Panc1 (cell line): Measurements from ENCODE around the gene TREX2. TPM values are rescaled to one million over a fixed set of nuclear protein-coding genes. Genes with fewer than 3 reads are reported as not detected.

Source experiments
- ATAC-seq: fragments of 200-7000 bp; cut with Tn5 transposase; 2 replicates; pipeline ENCODE4 v1.9.1; 2020; ENCODE audit warnings: mild to moderate bottlenecking, moderate library complexity
- BruUV-seq: library from RNA; stranded (reverse); fragments of 400-500 nt; replicated peaks from 2 replicates; lab custom pipeline; 2021; lab: Mats Ljungman, UMichigan
- CTCF ChIA-PET: fragments of 300-600 bp; sonication (Branson Sonifier 250); formaldehyde crosslinking; loops from one replicate; lab custom pipeline; 2022; ENCODE audit warnings: antibody characterized with exemption; lab: Charles Lee
- POLR2A ChIA-PET: fragments of 300-600 bp; sonication (Branson Sonifier 250); formaldehyde crosslinking; loops from one replicate; lab custom pipeline; 2022; ENCODE audit warnings: antibody characterized with exemption; lab: Charles Lee
- DNase-seq: peaks from one replicate; pipeline ENCODE4 v3.0.0-alpha.2; 2010; ENCODE audit warnings: low read depth, low spot score
- H3K27ac ChIP-seq: 2 replicates; pipeline ENCODE4 v1.5.1; 2011; ENCODE audit warnings: mild to moderate bottlenecking, low read length, inconsistent platforms
- H3K27me3 ChIP-seq: fragments of 200-500 bp; sonication (Bioruptor generic); 2 replicates; pipeline ENCODE4 v1.6.0; 2014; ENCODE audit warnings: low read length, inconsistent platforms; ENCODE audit not compliant: control insufficient read depth, insufficient read depth
- H3K36me3 ChIP-seq: fragments of 200-500 bp; sonication (Bioruptor generic); 2 replicates; pipeline ENCODE4 v1.5.1; 2014; ENCODE audit warnings: inconsistent platforms, mild to moderate bottlenecking, low read length, moderate library complexity; ENCODE audit not compliant: control insufficient read depth, insufficient read depth
- H3K4me1 ChIP-seq: 2 replicates; pipeline ENCODE4 v1.5.1; 2011; ENCODE audit warnings: inconsistent platforms, mild to moderate bottlenecking, low read length, moderate library complexity; ENCODE audit not compliant: control insufficient read depth, insufficient read depth
- H3K4me3 ChIP-seq, 2 experiments: 2 replicates each; pipeline ENCODE4 v1.5.1; 2011 to 2012; ENCODE audit warnings: low read depth in 2 of 2, low read length in 2 of 2, mild to moderate bottlenecking in 2 of 2, inconsistent platforms in 1 of 2, moderate library complexity in 1 of 2
- H3K9me3 ChIP-seq: fragments of 200-500 bp; sonication (Bioruptor generic); 2 replicates; pipeline ENCODE4 v1.5.1; 2014; ENCODE audit warnings: low read depth, mild to moderate bottlenecking, inconsistent platforms, low read length, moderate library complexity; ENCODE audit not compliant: control insufficient read depth, insufficient read depth
- POLR2AphosphoS5 ChIP-seq: IDR thresholded peaks from 2 replicates; pipeline ENCODE4 v1.6.1; 2012; ENCODE audit warnings: mild to moderate bottlenecking, low read depth, low read length, moderate library complexity
- SIN3A ChIP-seq: IDR thresholded peaks from 2 replicates; pipeline ENCODE4 v1.6.1; 2012; ENCODE audit warnings: low read depth, mild to moderate bottlenecking, low read length, moderate library complexity, borderline replicate concordance; ENCODE audit not compliant: insufficient read depth
- TCF7L2 ChIP-seq: IDR thresholded peaks from 2 replicates; pipeline ENCODE4 v1.6.1; 2011; ENCODE audit warnings: mild to moderate bottlenecking, low read depth, low read length, inconsistent platforms
- in situ Hi-C: cut with HindIII; loops from 2 replicates; pipeline ENCODE4 v1.10.0; 2016; ENCODE audit warnings: low sequenced_read_pairs, low pct_unique_long_range_greater_than_20kb
- intact Hi-C: fragments of 100-400 bp; cut with micrococcal nuclease; formaldehyde crosslinking; loops from one replicate; pipeline ENCODE4 v1.10.0; 2022; ENCODE audit not compliant: unreplicated experiment
- total RNA-seq: library from RNA; stranded (reverse); gene quantifications from one replicate; pipeline ENCODE4 v1.2.1, GENCODE V29; 2021; ENCODE audit not compliant: unreplicated experiment
- TF ChIP-seq, protein P1 (sequence below), 2 experiments: IDR thresholded peaks; 2 replicates each; pipeline ENCODE4 v1.6.1; 2011 to 2012; ENCODE audit warnings: low read depth in 2 of 2, control low read depth in 1 of 2, low read length in 1 of 2, mild to moderate bottlenecking in 1 of 2, moderate library complexity in 1 of 2; ENCODE audit not compliant: insufficient read depth in 1 of 2
- TF ChIP-seq, protein P2 (sequence below): fragments of 450-650 bp; IDR thresholded peaks from 2 replicates; pipeline ENCODE4 v1.5.1; 2017; ENCODE audit warnings: mild to moderate bottlenecking

Gene TREX2
- total RNA-seq, 1 experiment from 2014 or later = 2.4 TPM

DNA sequence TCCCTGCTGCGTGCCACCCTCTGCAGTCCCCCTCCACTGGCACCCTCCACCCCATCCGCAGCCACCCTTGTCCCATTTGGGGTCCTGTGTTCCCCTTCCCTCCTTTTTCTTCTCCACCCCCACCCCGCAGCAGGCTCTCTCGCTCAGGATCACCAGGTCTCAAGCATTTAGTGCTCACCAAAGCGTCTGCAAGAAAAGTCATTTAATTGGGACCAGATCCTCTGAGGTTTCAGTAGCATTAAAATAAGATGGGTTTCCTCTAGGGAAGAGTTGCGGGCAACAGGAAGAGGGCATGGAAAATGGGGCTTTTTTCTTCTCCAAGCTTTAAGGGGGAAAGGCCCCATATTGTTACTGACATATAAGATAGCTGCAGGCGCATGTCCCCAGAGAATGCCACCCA lies 29.4 kb upstream of the TREX2 start:
- no peak for DNase-seq
- in situ Hi-C loops (no loop called here), intact Hi-C loops (no loop called here)
- H3K9me3 ChIP-seq = no peaks in the 10 kb centered on the region
- no peaks in the 10 kb centered on the region for H3K4me1 ChIP-seq
- BruUV-seq = no TSS peak
- ATAC-seq = no peak
- CTCF ChIA-PET = no interaction called here
- POLR2A ChIA-PET = no interaction called here
- H3K36me3 ChIP-seq = no peaks in the 10 kb centered on the region
- H3K27me3 ChIP-seq = no peaks in the 10 kb centered on the region
- H3K4me3 ChIP-seq = no peak overlapping the region; a peak in 1 of 4 replicates
- no peak for TF ChIP-seq TCF7L2
- TF ChIP-seq, protein P1, sequence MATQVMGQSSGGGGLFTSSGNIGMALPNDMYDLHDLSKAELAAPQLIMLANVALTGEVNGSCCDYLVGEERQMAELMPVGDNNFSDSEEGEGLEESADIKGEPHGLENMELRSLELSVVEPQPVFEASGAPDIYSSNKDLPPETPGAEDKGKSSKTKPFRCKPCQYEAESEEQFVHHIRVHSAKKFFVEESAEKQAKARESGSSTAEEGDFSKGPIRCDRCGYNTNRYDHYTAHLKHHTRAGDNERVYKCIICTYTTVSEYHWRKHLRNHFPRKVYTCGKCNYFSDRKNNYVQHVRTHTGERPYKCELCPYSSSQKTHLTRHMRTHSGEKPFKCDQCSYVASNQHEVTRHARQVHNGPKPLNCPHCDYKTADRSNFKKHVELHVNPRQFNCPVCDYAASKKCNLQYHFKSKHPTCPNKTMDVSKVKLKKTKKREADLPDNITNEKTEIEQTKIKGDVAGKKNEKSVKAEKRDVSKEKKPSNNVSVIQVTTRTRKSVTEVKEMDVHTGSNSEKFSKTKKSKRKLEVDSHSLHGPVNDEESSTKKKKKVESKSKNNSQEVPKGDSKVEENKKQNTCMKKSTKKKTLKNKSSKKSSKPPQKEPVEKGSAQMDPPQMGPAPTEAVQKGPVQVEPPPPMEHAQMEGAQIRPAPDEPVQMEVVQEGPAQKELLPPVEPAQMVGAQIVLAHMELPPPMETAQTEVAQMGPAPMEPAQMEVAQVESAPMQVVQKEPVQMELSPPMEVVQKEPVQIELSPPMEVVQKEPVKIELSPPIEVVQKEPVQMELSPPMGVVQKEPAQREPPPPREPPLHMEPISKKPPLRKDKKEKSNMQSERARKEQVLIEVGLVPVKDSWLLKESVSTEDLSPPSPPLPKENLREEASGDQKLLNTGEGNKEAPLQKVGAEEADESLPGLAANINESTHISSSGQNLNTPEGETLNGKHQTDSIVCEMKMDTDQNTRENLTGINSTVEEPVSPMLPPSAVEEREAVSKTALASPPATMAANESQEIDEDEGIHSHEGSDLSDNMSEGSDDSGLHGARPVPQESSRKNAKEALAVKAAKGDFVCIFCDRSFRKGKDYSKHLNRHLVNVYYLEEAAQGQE (IDR thresholded peaks at IDR 0.05; ENCODE audit: insufficient read depth in 1 of 2, low read depth in 2 of 2, low read length in 1 of 2) = no peak
- TF ChIP-seq SIN3A = no peak
- TF ChIP-seq POLR2AphosphoS5 = no peak
- TF ChIP-seq, protein P2, sequence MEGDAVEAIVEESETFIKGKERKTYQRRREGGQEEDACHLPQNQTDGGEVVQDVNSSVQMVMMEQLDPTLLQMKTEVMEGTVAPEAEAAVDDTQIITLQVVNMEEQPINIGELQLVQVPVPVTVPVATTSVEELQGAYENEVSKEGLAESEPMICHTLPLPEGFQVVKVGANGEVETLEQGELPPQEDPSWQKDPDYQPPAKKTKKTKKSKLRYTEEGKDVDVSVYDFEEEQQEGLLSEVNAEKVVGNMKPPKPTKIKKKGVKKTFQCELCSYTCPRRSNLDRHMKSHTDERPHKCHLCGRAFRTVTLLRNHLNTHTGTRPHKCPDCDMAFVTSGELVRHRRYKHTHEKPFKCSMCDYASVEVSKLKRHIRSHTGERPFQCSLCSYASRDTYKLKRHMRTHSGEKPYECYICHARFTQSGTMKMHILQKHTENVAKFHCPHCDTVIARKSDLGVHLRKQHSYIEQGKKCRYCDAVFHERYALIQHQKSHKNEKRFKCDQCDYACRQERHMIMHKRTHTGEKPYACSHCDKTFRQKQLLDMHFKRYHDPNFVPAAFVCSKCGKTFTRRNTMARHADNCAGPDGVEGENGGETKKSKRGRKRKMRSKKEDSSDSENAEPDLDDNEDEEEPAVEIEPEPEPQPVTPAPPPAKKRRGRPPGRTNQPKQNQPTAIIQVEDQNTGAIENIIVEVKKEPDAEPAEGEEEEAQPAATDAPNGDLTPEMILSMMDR = no peak
- H3K27ac ChIP-seq = no peak overlapping the region

DNA sequence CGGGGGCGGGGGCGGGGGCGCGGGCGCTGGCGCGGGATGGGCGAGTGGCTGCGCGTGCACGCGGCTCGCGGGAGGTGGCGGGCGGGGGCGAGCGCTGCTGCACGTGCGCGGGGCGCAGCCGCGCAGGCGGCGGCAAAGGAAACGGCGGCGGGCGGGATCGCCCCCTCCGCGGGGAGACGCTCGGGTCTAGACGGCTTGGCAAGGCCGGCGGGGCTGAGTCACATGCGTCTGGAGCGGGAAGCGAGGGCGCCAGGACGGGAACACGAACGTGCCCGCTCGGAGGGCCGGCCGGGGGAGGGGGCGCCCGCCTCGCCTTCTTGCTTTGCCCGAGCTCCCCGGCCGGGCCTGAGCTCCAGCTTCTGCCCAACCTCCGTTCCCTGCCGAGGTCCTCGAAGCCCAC lies 28.9 kb upstream of the TREX2 start:
- BruUV-seq = no TSS peak
- no peak for ATAC-seq
- POLR2A ChIA-PET = no interaction called here
- no peak overlapping the region for H3K27ac ChIP-seq
- TF ChIP-seq, protein P1 (IDR thresholded peaks at IDR 0.05; ENCODE audit: insufficient read depth in 1 of 2, low read depth in 2 of 2, low read length in 1 of 2) = no peak
- TF ChIP-seq, protein P2 = no peak
- TF ChIP-seq POLR2AphosphoS5 (no peak), SIN3A (no peak), TCF7L2 (no peak)
- in situ Hi-C loops (no loop called here), intact Hi-C loops (no loop called here)
- no peaks in the 10 kb centered on the region for H3K36me3 ChIP-seq
- CTCF ChIA-PET = no interaction called here
- H3K4me1 ChIP-seq = no peaks in the 10 kb centered on the region
- DNase-seq = no peak
- H3K9me3 ChIP-seq = no peaks in the 10 kb centered on the region
- H3K27me3 ChIP-seq = no peaks in the 10 kb centered on the region
- H3K4me3 ChIP-seq = peak overlapping the region; percentile 13 to 18
